Mucosa of descending colon (tissue), 3 donors: Measurements from ENCODE around the gene KCNN3. TPM values are rescaled to one million over a fixed set of nuclear protein-coding genes. Genes with fewer than 3 reads are reported as not detected.

ENCODE experiments used
- ATAC-seq: fragments of 200-7000 bp; cut with Tn5 transposase; one replicate; pipeline ENCODE4 v1.9.1; 2020; ENCODE audit warnings: mild to moderate bottlenecking, moderate library complexity
- DNase-seq, 3 donors: peaks; one replicate each; pipeline ENCODE4 v3.0.0-alpha.2; 2020
- H3K36me3 ChIP-seq: fragments of 200-600 bp; one replicate; pipeline ENCODE4 v1.8.0; 2021; ENCODE audit warnings: low read depth, mild to moderate bottlenecking
- H3K4me1 ChIP-seq: fragments of 200-600 bp; one replicate; pipeline ENCODE4 v1.8.0; 2021; ENCODE audit warnings: low read depth, mild to moderate bottlenecking
- H3K4me3 ChIP-seq: fragments of 200-600 bp; one replicate; pipeline ENCODE4 v1.8.0; 2021; ENCODE audit warnings: mild to moderate bottlenecking
- H3K9me3 ChIP-seq: fragments of 200-600 bp; one replicate; pipeline ENCODE4 v1.8.0; 2021; ENCODE audit warnings: mild to moderate bottlenecking
- intact Hi-C, 2 donors: fragments of 100-400 bp; cut with DNase I in 1 of 2; cut with micrococcal nuclease in 1 of 2; formaldehyde crosslinking; loops; one replicate each; pipeline versions ENCODE4 v1.11.0 to v1.11.1; 2022; cut with DNase I, micrococcal nuclease
- total RNA-seq, 3 donors: library from RNA; stranded (reverse); fragmentation: NEBNext Ultra II Directional in 2 of 3; extraction: Animal tissue kit (Norgen Biotek cat#: 25700) in 2 of 3; gene quantifications; one replicate each; pipeline versions ENCODE4 v1.2.1 to v1.2.4, GENCODE V29; 2021 to 2023
- TF ChIP-seq, protein P1 (sequence below): fragments of 200-600 bp; IDR thresholded peaks from one replicate; pipeline ENCODE4 v1.8.0; 2022; ENCODE audit warnings: antibody characterized with exemption, mild to moderate bottlenecking
- donor health status: DM: no; HTN: no; CAD: no; lungs with moderate emphysema.
- donor health status: DM: no; HTN: no; CAD: no.
- donor health status: DM: no; HTN: yes; CAD: no.

The KCNN3 gene
- total RNA-seq, 3 donors from 2014 or later = 1.5 to 19.3 (median 2.0) TPM

DNA sequence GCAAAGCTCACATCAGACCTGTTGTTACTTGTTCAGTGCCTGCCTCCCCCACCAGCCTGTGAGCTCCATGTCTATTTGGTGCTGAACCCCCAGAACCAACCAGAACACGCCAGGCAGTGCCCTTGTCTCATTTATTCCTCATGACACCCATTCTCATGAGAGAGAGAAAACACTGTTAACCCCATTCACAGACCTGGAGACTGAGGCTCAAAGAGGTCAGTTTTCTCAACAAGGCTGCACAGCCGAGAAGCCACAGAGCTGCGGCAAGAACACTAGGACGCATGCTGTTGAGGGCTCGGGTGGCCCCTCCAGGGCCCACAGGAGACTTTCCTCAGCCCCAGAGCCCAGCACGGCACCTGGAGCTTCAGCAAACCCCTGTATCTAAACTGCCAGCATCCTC is 13.1 kb downstream of the KCNN3 start:
- ATAC-seq (no peak), DNase-seq (no peak)
- no peaks in the 10 kb centered on the region for H3K36me3 ChIP-seq
- intact Hi-C loops = no loop called here
- TF ChIP-seq, protein P1, sequence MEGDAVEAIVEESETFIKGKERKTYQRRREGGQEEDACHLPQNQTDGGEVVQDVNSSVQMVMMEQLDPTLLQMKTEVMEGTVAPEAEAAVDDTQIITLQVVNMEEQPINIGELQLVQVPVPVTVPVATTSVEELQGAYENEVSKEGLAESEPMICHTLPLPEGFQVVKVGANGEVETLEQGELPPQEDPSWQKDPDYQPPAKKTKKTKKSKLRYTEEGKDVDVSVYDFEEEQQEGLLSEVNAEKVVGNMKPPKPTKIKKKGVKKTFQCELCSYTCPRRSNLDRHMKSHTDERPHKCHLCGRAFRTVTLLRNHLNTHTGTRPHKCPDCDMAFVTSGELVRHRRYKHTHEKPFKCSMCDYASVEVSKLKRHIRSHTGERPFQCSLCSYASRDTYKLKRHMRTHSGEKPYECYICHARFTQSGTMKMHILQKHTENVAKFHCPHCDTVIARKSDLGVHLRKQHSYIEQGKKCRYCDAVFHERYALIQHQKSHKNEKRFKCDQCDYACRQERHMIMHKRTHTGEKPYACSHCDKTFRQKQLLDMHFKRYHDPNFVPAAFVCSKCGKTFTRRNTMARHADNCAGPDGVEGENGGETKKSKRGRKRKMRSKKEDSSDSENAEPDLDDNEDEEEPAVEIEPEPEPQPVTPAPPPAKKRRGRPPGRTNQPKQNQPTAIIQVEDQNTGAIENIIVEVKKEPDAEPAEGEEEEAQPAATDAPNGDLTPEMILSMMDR = no peak
- H3K4me1 ChIP-seq = no peaks in the 10 kb centered on the region
- H3K4me3 ChIP-seq = no peak overlapping the region
- no peaks in the 10 kb centered on the region for H3K9me3 ChIP-seq

DNA sequence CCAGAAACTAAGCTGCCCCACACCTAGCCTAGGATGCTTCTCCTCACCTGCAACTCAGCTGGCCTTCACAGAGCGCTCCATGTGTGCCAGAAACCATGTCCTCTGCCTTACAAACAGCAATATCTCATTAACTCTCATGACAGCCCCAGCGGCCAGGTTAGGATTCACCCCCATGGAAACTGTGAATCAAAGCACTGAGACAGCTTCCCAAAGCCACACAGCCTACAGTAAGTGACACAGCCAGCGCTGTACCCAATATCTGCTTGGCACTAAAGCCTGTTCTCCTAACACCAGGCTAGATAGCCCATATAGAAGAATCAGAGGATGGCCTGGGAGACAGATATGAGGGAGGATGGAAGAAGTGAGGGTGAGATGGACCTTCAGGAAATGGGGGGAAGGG is 13.5 kb downstream of the KCNN3 start:
- ATAC-seq = no peak
- H3K9me3 ChIP-seq = no peaks in the 10 kb centered on the region
- TF ChIP-seq, protein P1 = no peak
- H3K4me1 ChIP-seq = no peaks in the 10 kb centered on the region
- DNase-seq = no peak
- H3K36me3 ChIP-seq = no peaks in the 10 kb centered on the region
- intact Hi-C loops = no loop called here
- H3K4me3 ChIP-seq = no peak overlapping the region

DNA sequence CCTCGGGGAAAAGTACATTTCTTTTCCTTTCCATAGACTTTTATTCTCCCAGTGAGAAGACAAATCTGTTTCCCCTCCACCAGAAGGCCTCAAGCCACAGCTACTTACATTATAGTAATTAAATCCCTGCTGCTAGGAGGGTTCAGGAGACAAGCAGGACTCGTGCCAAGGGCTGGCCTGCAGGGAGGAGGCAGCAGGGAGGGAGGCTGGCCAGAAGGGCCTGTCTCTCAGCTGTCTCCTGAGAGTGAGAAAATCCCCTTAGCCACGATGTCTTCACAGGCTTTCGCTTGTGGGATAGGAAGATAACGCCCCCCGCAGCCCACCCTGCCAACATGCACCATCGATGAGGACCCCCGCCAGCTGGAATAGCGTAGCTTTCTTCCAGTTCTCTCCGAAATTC is 14.0 kb downstream of the KCNN3 start:
- ATAC-seq = no peak
- DNase-seq = no peak
- Histone ChIP-seq H3K9me3 (no peaks in the 10 kb centered on the region), H3K4me1 (no peaks in the 10 kb centered on the region), H3K4me3 (no peak overlapping the region), H3K36me3 (no peaks in the 10 kb centered on the region)
- intact Hi-C loops = no loop called here
- TF ChIP-seq, protein P1 = no peak

DNA sequence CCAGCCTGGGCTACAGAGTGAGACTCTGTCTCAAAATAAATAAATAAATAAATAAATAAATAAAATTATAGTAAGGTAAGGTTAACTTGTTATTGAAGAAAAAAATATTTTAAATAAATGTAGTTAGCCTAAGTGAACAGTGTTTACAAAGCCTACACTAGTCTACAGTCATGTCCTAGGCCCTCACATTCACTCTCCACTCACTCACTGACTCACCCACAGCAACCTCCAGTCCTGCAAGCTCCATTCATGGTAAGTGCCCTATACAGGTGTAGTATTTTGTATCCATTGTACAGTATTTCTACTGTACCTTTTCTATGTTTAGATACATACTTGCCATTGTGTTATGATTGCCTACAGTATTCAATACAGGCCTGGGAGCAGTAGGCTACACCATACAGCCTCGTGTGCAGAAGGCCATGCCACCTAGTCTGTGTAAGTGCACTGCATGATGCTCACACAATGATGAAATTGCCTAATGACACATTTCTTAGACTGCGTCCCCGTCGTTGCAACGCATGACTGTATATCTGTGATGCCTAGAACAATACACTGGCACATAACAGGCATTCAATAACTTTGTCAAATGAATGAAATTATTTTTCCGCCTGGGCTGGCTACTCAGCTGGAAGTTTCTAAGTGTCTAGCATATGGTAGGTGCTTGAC is 14.8 kb downstream of the KCNN3 start:
- no peak for DNase-seq
- ATAC-seq = no peak

DNA sequence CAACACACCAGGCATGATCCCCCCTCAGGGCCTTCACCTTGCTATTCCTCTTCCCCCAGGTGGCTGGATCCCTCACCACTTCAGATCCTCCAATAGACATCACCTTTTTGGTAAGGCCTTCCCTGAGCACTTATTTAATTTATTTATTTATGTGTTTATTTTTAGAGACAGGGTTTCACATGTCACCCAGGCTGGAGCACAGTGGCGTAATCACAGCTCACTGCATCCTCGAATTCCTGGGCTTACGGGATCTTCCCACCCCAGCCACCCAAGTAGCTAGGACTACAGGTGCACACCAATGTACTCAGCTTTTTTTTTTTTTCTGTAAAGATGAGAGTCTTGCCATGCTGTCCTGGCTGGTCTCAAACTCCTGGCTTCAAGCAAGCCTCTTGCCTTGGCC is 17.2 kb downstream of the KCNN3 start:
- Histone ChIP-seq H3K36me3 (no peaks in the 10 kb centered on the region), H3K4me3 (no peak overlapping the region), H3K9me3 (no peaks in the 10 kb centered on the region), H3K4me1 (no peaks in the 10 kb centered on the region)
- TF ChIP-seq, protein P1 = no peak
- intact Hi-C loops = no loop called here
- ATAC-seq = no peak
- DNase-seq = no peak

More for the DNA sequence above, 14.8 kb downstream of the KCNN3 start:
- Histone ChIP-seq H3K36me3 (no peaks in the 10 kb centered on the region), H3K4me1 (no peaks in the 10 kb centered on the region), H3K4me3 (no peak overlapping the region), H3K9me3 (no peaks in the 10 kb centered on the region)
- TF ChIP-seq, protein P1 = no peak
- intact Hi-C loops = no loop called here
